ENCODE results near the gene DMD.
"Not testable (repeated sequence)": the region's sequence is repeated elsewhere in the genome, so short reads cannot be mapped to it uniquely, and the experiment has no call there.

DMD gene

DNA sequence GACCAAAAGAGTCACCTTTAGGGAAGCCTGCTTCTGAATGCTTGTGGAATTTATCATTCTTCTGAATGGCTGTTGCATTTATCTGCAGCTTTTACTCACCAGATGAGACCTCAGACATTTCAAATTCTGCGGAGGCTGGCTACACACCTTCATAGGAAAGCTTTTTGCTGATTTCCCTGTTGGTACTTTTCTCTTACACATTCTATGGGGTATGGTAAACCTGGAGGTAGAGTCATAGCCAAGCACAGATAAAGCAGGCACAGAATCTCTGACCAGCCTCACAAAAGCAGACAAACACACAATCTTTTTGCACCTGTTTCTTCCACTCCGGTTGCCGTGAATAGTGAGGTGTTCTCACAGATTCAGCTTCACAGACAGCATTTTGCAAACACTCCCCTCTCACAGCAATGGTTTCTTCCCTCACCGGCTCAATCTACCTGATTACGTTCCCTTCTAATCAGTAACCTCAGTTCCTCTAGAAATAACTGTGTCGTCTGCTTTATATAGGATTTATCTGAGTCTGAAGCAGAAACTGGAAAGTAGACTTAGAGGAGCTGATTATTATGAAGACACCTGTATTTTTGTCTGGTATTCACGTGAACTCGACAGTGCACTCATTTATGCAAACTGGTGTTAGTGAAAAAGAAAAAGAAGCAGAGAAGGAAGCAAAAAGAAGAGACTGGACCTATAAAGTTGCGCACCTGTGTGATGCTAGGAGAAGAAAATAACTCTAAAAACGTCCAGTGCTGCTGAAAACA lies 83.1 kb downstream of the DMD start:
- no peak overlapping the region for H3K27ac Mint-ChIP-seq
- no peaks in the 10 kb centered on the region for H3K9me3 Mint-ChIP-seq
- H3K4me1 Mint-ChIP-seq, result no peaks in the 10 kb centered on the region
- no peaks in the 10 kb centered on the region for H3K36me3 Mint-ChIP-seq
- H3K27me3 Mint-ChIP-seq, result no peaks in the 10 kb centered on the region
- H3K4me3 Mint-ChIP-seq, result no peak overlapping the region
- no peak for ATAC-seq

DNA sequence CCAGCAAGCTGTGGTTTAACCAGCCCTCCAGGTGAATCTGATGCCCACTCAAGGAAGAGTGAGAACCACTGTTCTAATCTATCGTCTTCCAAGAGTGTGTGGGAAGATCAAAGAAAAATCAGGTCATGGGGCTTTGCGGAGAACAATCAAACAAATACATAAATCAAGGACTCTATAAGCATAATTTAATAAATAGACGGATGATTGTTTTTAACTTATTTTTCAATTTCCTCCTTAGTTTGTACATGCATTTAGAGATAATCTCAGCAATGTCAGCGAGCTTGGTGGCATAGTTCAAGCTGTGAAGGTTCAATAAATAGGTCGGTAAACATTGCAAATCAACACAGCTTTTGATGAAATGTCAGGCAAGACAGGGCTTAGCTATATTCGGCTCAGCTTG lies 84.9 kb downstream of the DMD start:
- Mint-ChIP-seq H3K4me3 (no peak overlapping the region), H3K4me1 (no peaks in the 10 kb centered on the region), H3K27me3 (no peaks in the 10 kb centered on the region), H3K27ac (no peak overlapping the region), H3K36me3 (no peaks in the 10 kb centered on the region), H3K9me3 (no peaks in the 10 kb centered on the region)
- no peak for ATAC-seq

DNA sequence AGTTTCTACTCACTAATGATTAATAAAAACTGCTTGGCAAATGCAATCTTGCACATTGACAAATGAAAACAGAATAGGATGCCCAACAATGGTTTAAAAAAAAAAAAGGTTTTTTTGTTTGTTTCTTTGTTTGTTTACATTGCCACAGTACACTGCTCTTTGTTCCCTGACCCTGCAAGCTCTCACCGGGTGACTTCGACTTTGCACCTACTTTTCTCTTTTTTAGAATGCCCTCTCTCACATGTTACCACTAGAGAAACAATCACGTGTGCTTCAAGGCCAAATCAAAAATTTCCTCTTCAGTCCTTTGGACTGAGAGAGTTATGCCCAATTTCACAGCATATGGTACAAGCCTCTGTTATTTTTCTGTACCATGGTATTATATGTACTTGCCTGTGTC lies 101.5 kb downstream of the DMD start:
- ATAC-seq, result no peak
- Mint-ChIP-seq H3K9me3 (no peaks in the 10 kb centered on the region), H3K27ac (no peak overlapping the region), H3K27me3 (no peaks in the 10 kb centered on the region), H3K4me3 (no peak overlapping the region), H3K4me1 (no peaks in the 10 kb centered on the region), H3K36me3 (no peaks in the 10 kb centered on the region)

DNA sequence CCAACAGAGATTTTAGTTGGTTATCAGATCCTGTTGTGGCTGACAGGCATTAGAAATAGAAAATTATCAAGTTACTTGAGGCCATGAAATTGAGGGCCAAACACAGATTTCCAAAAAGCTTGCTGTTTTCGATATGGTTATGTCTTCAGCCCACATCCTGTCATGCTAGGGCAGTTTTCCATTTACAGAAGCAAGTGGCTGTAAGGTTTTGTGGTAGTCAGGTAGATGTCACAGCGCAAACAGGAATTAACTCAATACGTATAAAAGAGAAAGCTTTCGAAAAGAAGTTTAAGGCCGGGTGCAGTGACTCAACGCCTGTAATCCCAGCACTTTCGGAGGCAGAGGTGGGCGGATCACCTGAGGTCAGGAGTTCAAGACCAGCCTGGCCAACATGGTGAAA lies 104.6 kb downstream of the DMD start:
- Mint-ChIP-seq H3K4me1 (no peaks in the 10 kb centered on the region), H3K4me3 (no peak overlapping the region), H3K36me3 (no peaks in the 10 kb centered on the region), H3K27me3 (no peaks in the 10 kb centered on the region), H3K9me3 (no peaks in the 10 kb centered on the region), H3K27ac (no peak overlapping the region)
- ATAC-seq, result no peak

DNA sequence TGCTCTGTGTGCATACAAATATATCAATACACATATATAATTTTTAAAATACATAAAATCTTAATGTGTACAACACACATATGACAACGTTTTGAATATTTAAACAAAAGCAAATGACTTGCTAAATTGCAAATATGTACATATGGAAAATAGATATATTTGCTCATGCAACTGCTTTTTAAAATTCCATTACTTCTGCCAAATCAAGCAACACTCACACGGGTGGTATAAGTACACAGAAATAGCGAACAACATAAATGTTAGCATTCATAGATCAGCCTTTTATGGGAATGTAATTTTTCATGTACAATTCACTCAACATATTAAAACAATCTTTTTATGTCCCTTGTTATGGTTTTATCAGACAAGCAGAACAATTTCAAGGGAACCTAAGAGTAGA lies 116.3 kb downstream of the DMD start:
- no peak overlapping the region for H3K4me3 Mint-ChIP-seq

DNA sequence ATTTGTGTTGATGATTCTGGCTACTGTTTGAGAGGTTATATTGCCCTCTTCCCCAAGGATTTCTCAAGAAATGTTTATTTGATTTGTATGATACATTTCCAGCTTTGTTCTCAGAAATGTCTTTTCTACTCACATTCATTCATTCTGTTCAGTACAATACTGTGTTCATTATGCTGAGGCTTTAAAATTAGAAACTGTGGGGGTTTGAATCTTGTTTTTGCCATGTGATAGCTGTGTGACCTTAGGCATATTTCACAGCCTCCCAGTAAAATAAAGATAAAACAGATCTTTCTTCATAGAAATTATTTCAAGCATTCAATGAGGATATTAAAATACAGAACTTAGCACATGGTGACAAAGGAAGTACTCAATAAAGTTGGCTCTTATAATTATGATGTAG lies 123.9 kb downstream of the DMD start:
- no peak overlapping the region for H3K4me3 Mint-ChIP-seq

More for the DNA sequence above, 116.3 kb downstream of the DMD start:
- Mint-ChIP-seq H3K36me3 (no peaks in the 10 kb centered on the region), H3K9me3 (no peaks in the 10 kb centered on the region), H3K27me3 (no peaks in the 10 kb centered on the region), H3K4me1 (no peaks in the 10 kb centered on the region), H3K27ac (no peak overlapping the region)
- ATAC-seq, result no peak

DNA sequence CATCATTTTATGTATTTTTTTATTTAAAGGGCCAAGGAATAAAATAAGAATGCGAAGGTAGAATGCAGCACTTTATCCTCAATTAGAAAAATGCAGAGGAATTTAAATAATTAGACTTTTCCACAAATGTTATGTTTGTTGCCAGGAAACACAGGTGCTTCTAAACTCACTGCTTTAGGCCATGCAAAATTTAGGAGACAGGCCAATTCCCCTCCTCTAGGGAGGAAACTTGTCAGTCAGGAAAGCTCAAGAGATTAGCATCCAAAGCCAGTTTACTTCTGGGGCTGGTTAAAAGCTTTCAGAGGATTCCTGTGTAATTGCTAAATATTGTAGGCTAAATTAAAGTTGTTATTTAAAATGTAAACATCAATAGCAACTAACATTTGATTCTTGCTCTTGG lies 124.5 kb downstream of the DMD start:
- no peak for ATAC-seq
- Mint-ChIP-seq H3K27me3 (no peaks in the 10 kb centered on the region), H3K9me3 (no peaks in the 10 kb centered on the region), H3K4me3 (no peak overlapping the region), H3K36me3 (no peaks in the 10 kb centered on the region), H3K27ac (no peak overlapping the region), H3K4me1 (no peaks in the 10 kb centered on the region)

More for the DNA sequence above, 123.9 kb downstream of the DMD start:
- no peaks in the 10 kb centered on the region for H3K36me3 Mint-ChIP-seq
- no peaks in the 10 kb centered on the region for H3K27me3 Mint-ChIP-seq
- H3K4me1 Mint-ChIP-seq, result no peaks in the 10 kb centered on the region
- ATAC-seq, result no peak
- H3K27ac Mint-ChIP-seq, result no peak overlapping the region
- H3K9me3 Mint-ChIP-seq, result no peaks in the 10 kb centered on the region

DNA sequence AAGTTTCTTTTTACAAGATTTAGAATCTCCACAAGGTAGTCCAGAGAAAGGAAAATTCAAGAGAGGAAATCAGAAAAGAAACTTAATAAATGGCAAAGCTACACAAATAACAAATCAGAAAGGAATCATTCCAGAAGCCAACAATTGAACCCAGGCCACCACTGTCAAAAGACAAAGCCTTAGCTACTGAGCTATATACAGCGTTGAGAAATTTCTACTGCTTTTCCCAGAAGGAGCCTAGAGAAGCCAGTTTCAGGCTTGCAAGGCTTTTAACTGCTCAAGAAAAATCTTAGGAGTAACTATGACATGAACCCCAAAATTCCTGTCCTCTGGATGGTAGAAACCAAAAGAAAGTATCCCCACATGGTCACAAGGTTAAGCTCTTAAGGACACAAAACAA lies 129.0 kb downstream of the DMD start:
- H3K27ac Mint-ChIP-seq, result no peak overlapping the region
- H3K4me3 Mint-ChIP-seq, result no peak overlapping the region
- ATAC-seq, result no peak
- no peaks in the 10 kb centered on the region for H3K36me3 Mint-ChIP-seq
- no peaks in the 10 kb centered on the region for H3K9me3 Mint-ChIP-seq
- H3K27me3 Mint-ChIP-seq, result no peaks in the 10 kb centered on the region
- H3K4me1 Mint-ChIP-seq, result no peaks in the 10 kb centered on the region

DNA sequence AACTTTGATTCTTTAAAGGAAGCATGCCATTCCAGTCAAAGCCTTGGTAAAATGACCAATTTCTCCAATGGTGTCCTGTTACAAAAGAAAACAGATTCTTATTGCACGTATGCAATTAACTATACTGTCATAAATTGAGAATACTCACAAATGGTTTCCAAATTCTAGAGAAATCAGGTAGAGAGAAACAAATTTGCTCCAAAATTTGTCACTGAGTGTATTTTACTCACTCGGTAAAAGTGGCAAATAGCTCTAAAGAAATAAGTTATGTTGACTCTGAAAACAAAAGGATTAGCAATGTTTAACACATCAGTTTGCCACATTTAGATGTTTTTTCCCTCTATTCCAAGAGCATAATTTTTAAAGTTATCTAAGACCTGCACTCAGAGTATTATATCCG lies 133.1 kb downstream of the DMD start:
- no peak for ATAC-seq
- no peaks in the 10 kb centered on the region for H3K27me3 Mint-ChIP-seq
- H3K36me3 Mint-ChIP-seq, result no peaks in the 10 kb centered on the region
- H3K4me1 Mint-ChIP-seq, result no peaks in the 10 kb centered on the region
- no peak overlapping the region for H3K27ac Mint-ChIP-seq
- no peak overlapping the region for H3K4me3 Mint-ChIP-seq
- no peaks in the 10 kb centered on the region for H3K9me3 Mint-ChIP-seq

DNA sequence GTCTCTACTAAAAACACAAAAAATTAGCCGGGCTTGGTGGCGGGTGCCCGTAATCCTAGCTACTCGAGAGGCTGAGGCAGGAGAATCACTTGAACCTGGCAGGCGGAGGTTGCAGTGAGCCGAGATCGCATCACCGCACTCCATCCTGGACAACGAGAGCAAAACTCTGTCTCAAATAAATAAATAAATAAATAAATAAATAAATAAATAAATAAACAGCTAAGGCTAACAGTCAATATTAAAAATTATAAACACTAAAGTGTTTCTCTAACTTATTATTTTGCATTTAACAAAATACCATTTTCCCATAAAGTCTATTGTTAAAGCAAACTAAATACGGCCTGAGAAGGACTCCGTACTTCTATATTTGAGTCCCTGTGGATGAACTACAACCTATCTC lies 137.7 kb downstream of the DMD start:
- H3K27ac Mint-ChIP-seq, H3K36me3 Mint-ChIP-seq, ATAC-seq, H3K4me3 Mint-ChIP-seq, H3K4me1 Mint-ChIP-seq, H3K27me3 Mint-ChIP-seq, H3K9me3 Mint-ChIP-seq: not testable (repeated sequence)

DNA sequence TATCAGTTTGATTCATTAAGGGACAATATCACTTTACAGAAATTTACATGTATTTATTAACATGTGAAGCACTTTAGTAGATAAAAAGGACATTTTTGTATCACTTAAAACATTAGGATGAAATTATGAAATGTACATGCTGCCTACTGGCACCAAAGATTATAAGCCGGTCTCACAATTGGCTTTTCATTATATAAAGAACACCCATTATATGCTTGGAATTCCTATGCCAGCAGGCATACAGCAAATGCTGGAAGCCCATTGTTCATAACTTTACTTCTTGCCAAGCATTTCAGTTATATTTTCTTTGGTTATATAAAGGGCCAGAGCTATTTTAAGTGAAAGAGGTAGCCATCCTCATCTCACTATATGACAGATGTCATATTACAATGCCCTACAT lies 145.9 kb downstream of the DMD start:
- Mint-ChIP-seq H3K27me3 (no peaks in the 10 kb centered on the region), H3K27ac (no peak overlapping the region), H3K36me3 (no peaks in the 10 kb centered on the region), H3K4me1 (no peaks in the 10 kb centered on the region), H3K9me3 (no peaks in the 10 kb centered on the region), H3K4me3 (no peak overlapping the region)
- ATAC-seq, result no peak

DNA sequence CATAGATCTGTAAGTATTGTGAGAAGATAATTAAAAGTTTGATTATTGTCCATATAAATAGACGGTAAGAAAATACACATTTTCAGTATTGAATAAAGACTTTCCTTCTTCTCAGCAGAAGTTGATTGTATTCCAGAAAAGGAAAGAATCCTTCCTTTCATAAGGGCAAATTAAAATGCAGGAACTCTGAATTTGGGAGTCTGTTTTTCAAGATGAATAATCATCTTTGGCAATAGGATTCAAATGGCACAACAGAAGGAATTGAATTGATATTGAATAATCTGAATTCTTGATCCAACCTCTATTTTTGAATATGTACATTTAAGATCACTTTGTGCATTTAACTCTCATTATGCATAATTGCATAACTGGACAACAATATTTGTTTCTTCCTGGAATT lies 149.3 kb downstream of the DMD start:
- H3K27ac Mint-ChIP-seq, result no peak overlapping the region
- no peaks in the 10 kb centered on the region for H3K4me1 Mint-ChIP-seq
- H3K4me3 Mint-ChIP-seq, result no peak overlapping the region
- no peaks in the 10 kb centered on the region for H3K36me3 Mint-ChIP-seq
- no peaks in the 10 kb centered on the region for H3K9me3 Mint-ChIP-seq
- no peaks in the 10 kb centered on the region for H3K27me3 Mint-ChIP-seq
- no peak for ATAC-seq

DNA sequence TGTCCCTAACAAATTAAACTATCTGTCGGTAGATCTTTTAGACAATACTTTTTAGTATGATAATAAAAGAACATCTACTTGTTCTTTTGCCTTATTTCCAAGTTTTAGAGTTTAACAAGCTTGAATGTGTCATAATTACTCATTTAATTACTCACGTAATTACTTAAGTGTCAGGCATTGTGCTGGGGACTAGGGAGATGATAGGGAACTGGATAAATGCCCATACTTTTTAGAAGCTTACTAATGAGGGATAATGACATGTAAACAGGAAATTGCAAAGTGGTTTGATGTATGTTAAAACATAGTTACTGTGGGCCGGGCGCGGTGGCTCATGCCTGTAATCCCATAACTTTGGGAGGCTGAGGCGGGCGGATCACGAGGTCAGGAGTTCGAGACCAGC lies 158.3 kb downstream of the DMD start:
- H3K27me3 Mint-ChIP-seq, result no peaks in the 10 kb centered on the region
- H3K4me3 Mint-ChIP-seq, result no peak overlapping the region
- no peak for ATAC-seq
- H3K9me3 Mint-ChIP-seq, result no peaks in the 10 kb centered on the region
- no peaks in the 10 kb centered on the region for H3K36me3 Mint-ChIP-seq
- no peak overlapping the region for H3K27ac Mint-ChIP-seq
- H3K4me1 Mint-ChIP-seq, result no peaks in the 10 kb centered on the region

DNA sequence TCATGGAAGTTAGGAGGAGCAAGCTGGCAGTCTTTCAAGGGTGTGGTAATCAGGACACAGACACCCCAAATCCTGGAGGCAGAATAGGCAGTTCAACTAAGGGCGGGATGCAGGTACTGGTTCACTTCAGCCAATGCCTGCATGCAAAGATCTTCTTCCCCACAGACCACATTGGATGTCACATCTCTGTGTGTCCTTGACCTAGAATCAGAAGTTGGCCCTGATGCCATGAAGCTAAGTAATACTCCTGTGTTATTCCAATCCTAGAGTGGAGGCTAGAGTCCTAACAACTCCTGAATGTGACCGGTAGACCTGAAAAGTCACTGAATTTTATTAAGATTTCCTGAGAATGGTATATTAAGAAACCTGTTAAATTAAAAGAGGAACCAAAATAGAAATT lies 165.5 kb downstream of the DMD start:
- no peaks in the 10 kb centered on the region for H3K36me3 Mint-ChIP-seq
- no peak overlapping the region for H3K4me3 Mint-ChIP-seq
- H3K27ac Mint-ChIP-seq, result no peak overlapping the region
- ATAC-seq, result no peak
- no peaks in the 10 kb centered on the region for H3K4me1 Mint-ChIP-seq
- H3K27me3 Mint-ChIP-seq, result no peaks in the 10 kb centered on the region
- no peaks in the 10 kb centered on the region for H3K9me3 Mint-ChIP-seq

DNA sequence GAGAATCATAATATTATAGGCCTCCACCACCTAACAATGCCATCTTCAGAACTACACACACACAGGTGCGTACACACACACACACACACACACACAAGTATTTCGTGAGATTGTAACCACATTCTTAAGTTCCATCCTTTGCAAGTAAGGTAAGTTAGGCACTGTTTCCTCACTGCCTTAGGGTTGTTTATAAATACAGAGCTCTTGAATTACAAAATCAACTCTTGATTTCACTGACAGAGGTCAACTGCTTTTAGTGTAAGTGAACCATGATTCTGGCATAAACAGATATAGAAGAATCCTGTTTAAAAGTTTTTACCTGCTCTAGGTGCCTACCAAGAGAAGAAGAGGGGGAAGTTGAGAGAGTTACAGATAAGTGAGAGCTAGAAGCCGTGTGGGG lies 166.1 kb downstream of the DMD start:
- ATAC-seq, result no peak
- Mint-ChIP-seq H3K4me3 (no peak overlapping the region), H3K27ac (no peak overlapping the region), H3K9me3 (no peaks in the 10 kb centered on the region), H3K27me3 (no peaks in the 10 kb centered on the region), H3K4me1 (no peaks in the 10 kb centered on the region), H3K36me3 (no peaks in the 10 kb centered on the region)

DNA sequence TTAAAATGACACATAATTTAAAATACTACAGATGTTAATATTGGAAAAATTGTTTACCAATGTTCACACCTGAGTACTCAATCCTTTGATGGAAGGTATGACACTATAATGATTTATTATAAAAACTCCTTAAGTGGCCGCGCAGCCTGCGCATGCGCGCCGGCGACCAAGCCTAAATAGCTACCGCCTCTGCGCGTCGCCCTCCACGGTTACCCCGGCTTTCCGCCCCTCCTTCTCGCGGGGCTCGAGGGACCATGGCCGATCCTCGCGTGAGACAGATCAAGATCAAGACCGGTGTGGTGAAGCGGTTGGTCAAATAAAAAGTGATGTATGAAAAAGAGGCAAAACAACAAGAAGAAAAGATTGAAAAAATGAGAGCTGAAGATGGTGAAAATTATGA lies 170.2 kb downstream of the DMD start:
- H3K4me1 Mint-ChIP-seq, result no peaks in the 10 kb centered on the region
- no peaks in the 10 kb centered on the region for H3K36me3 Mint-ChIP-seq
- no peaks in the 10 kb centered on the region for H3K27me3 Mint-ChIP-seq
- no peak for ATAC-seq
- H3K9me3 Mint-ChIP-seq, result no peaks in the 10 kb centered on the region
- no peak overlapping the region for H3K4me3 Mint-ChIP-seq
- no peak overlapping the region for H3K27ac Mint-ChIP-seq

DNA sequence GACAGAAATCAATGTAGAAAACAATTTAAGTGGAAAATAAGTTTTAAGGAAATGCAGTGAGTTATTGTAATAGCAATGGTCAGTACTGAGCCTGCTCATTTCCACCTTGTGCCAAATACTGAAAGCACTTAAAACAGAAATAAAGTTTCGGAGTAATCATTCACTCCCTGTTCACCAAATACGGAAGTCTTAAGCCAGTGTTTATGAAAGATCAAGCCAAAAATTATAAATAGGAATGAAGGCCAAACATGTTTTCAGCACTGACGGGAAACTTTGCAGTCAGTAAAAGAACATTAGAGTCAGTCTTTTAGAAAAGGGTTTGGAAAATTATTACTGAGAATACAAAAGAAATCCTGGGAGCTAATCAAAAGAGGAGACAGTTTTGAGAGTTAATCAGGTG lies 178.6 kb downstream of the DMD start:
- no peaks in the 10 kb centered on the region for H3K27me3 Mint-ChIP-seq
- no peaks in the 10 kb centered on the region for H3K4me1 Mint-ChIP-seq
- no peaks in the 10 kb centered on the region for H3K9me3 Mint-ChIP-seq
- no peaks in the 10 kb centered on the region for H3K36me3 Mint-ChIP-seq
- H3K4me3 Mint-ChIP-seq, result no peak overlapping the region
- ATAC-seq, result no peak
- H3K27ac Mint-ChIP-seq, result no peak overlapping the region
